K562 (cell line): Measurements from ENCODE around the gene STIM1. TPM values are rescaled to one million over a fixed set of nuclear protein-coding genes. Genes with fewer than 3 reads are reported as not detected.

Experiments used
- CREB1 ChIP-seq, 2 experiments: sonication (generic) in 1 of 2; formaldehyde crosslinking in 1 of 2; IDR thresholded peaks; 2 replicates each; pipeline versions ENCODE4 v1.6.1 to v1.8.0; 2012 to 2022; ENCODE audit warnings: inconsistent platforms in 1 of 2, mild to moderate bottlenecking in 1 of 2, missing genetic modification reagents in 1 of 2, moderate library complexity in 1 of 2
- DLX4 ChIP-seq: fragments of 250-450 bp; sonication (Bioruptor Pico); IDR thresholded peaks from 2 replicates; pipeline ENCODE4 v1.6.1; 2021; ENCODE audit warnings: mild to moderate bottlenecking
- ELF1 ChIP-seq: fragments of 200-800 bp; sonication (Bioruptor generic); IDR thresholded peaks from 2 replicates; pipeline ENCODE4 v1.6.1; 2016; ENCODE audit warnings: missing genetic modification characterization, missing compliant biosample characterization
- NR2C1 ChIP-seq, 2 experiments: fragments of 450-650 bp; IDR thresholded peaks; 2 replicates each; pipeline ENCODE4 v1.6.1; 2017; ENCODE audit warnings: mild to moderate bottlenecking in 2 of 2, antibody characterized with exemption in 1 of 2, inconsistent platforms in 1 of 2, missing compliant biosample characterization in 1 of 2, missing genetic modification characterization in 1 of 2
- PATZ1 ChIP-seq: fragments of 250-450 bp; sonication (Bioruptor Pico); IDR thresholded peaks from 2 replicates; pipeline ENCODE4 v1.5.0; 2020; ENCODE audit warnings: mild to moderate bottlenecking, borderline replicate concordance
- RBFOX2 ChIP-seq: fragments of 200-400 bp; formaldehyde crosslinking; IDR thresholded peaks from 2 replicates; pipeline ENCODE4 v1.6.1; 2017; ENCODE audit warnings: low read depth, mild to moderate bottlenecking, low read length, moderate library complexity
- SIX5 ChIP-seq, 2 experiments: IDR thresholded peaks; 2 replicates each; pipeline ENCODE4 v1.6.1; 2011; ENCODE audit warnings: low read length in 2 of 2, borderline replicate concordance in 1 of 2, low read depth in 1 of 2, mild to moderate bottlenecking in 1 of 2, moderate library complexity in 1 of 2; ENCODE audit not compliant: insufficient read depth in 1 of 2
- SMAD2 ChIP-seq: fragments of 150-350 bp; IDR thresholded peaks from 2 replicates; pipeline ENCODE4 v1.6.1; 2014; ENCODE audit warnings: low read depth, mild to moderate bottlenecking, low read length
- ZBED1 ChIP-seq: IDR thresholded peaks from 2 replicates; pipeline ENCODE4 v1.6.1; 2014
- ZFX ChIP-seq: sonication (generic); formaldehyde crosslinking; IDR thresholded peaks from 2 replicates; pipeline ENCODE4 v1.8.0; 2022; ENCODE audit warnings: mild to moderate bottlenecking, missing genetic modification reagents, moderate library complexity
- ZNF408 ChIP-seq: fragments of 250-450 bp; sonication (Bioruptor Pico); IDR thresholded peaks from 2 replicates; pipeline ENCODE4 v1.4.0; 2020; ENCODE audit warnings: low read depth, mild to moderate bottlenecking, moderate library complexity
- polyA plus RNA-seq, 8 experiments: library from polyadenylated mRNA; depleted of rRNA in 4 of 8; stranded (reverse) in 5 of 8; unstranded in 3 of 8; fragments of >200 nt; fragmentation: Nextera tagmentation in 2 of 8; fragmentation: Illumina TruSeq in 1 of 8; extraction: Ambion mirVana in 2 of 8; extraction: Trizol in 1 of 8; gene quantifications; 2 replicates each; pipeline versions ENCODE4 v1.2.1 to v1.2.3, GENCODE V29; 2011 to 2014; ENCODE audit warnings: inconsistent platforms in 1 of 8, missing spikeins in 1 of 8
- total RNA-seq, 7 experiments: library from RNA; depleted of rRNA in 6 of 7; stranded (reverse); fragments of >200 nt in 6 of 7; fragmentation: Illumina TruSeq in 2 of 7; extraction: Trizol in 2 of 7; gene quantifications; 2 replicates each; pipeline versions ENCODE4 v1.2.1 to v1.2.3, GENCODE V29; 2011 to 2021; ENCODE audit warnings: low replicate concordance in 1 of 7
- TF ChIP-seq, protein P1 (sequence below): fragments of 450-650 bp; IDR thresholded peaks from 2 replicates; pipeline ENCODE4 v1.6.1; 2017; ENCODE audit warnings: antibody characterized with exemption

STIM1 gene
- total and polyA plus RNA-seq, 9 of the 15 experiments (the other 6 are each of a cell fraction or from before 2014, with no cell fraction given) = 7.7 to 50.5 (median 22.5) TPM

DNA sequence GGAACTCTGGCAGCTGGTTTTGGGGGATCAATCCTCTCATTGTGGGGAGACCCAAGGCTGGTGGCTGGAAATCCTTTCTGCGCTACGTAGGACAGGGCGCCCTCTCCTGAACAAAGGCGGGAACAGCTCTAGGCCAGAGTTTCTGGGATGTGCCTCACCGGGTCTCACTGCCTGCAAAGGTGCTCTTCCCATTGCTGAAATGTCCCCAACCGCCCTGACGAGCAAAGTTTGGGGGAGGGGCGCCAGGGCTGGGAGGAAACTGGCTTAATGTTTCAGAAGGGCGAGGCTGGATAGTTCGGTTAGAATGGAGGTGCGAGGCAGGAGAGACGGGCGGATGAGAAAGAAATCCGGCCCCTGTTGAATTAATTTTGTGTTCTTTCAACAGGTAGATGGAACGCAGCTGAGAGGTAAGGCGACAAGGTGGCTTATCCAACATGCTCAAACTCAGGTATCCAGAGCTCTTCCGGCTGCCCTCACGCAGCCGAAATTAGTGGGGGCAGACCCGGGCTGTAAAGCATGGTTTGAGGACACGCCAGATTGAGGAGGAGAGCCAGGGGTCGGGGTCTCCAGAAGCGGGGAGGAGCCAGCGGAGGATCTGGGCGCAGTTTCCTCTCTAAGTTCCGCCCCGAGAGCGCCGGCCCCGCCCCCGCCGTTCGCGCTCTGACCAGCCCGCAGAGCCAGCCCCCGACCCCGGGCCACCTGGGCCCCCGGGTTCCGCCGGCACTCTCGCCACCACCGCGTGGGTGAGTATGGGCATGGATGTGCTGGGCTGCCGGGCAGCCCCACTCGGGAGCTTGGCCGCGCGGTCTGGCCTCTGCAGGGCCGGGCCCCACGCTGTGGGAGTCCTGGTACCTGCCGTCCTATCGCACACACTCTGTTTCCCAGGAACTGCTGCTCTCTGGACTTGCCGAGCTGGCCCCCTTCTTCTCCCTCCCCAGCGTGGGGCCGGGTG is 47.3 kb upstream of the STIM1 start, which contains the start of gene PGAP2 (continued):
- TF ChIP-seq DLX4 = no peak
- TF ChIP-seq NR2C1 (IDR thresholded peaks at IDR 0.05) = no peak
- no peak for TF ChIP-seq NR2C1 (tag; IDR thresholded peaks at IDR 0.05)
- peak; percentile 60 for TF ChIP-seq RBFOX2
- TF ChIP-seq SMAD2 = no peak
- no peak for TF ChIP-seq ZNF408 (CRISPR knock-in tag)
- TF ChIP-seq ELF1 (tag) = no peak
- no peak for TF ChIP-seq ZBED1
- 0 out of 2 replicates have a peak, but pooled peaks have one; percentile 25 for TF ChIP-seq ZFX (CRISPR knock-in tag)
- TF ChIP-seq PATZ1 (CRISPR knock-in tag) = no peak
- TF ChIP-seq CREB1 (IDR thresholded peaks at IDR 0.05) = no peak
- TF ChIP-seq CREB1 (CRISPR knock-in tag; IDR thresholded peaks at IDR 0.05) = no peak; the same call in 1 of the 2 replicates
- TF ChIP-seq, protein P1, sequence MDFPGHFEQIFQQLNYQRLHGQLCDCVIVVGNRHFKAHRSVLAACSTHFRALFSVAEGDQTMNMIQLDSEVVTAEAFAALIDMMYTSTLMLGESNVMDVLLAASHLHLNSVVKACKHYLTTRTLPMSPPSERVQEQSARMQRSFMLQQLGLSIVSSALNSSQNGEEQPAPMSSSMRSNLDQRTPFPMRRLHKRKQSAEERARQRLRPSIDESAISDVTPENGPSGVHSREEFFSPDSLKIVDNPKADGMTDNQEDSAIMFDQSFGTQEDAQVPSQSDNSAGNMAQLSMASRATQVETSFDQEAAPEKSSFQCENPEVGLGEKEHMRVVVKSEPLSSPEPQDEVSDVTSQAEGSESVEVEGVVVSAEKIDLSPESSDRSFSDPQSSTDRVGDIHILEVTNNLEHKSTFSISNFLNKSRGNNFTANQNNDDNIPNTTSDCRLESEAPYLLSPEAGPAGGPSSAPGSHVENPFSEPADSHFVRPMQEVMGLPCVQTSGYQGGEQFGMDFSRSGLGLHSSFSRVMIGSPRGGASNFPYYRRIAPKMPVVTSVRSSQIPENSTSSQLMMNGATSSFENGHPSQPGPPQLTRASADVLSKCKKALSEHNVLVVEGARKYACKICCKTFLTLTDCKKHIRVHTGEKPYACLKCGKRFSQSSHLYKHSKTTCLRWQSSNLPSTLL = no peak
- no peak for TF ChIP-seq SIX5 (IDR thresholded peaks at IDR 0.05; ENCODE audit: borderline replicate concordance in 1 of 2, insufficient read depth in 1 of 2, low read depth in 1 of 2, low read length in 2 of 2)
